Pancreas (tissue), 10 donors: ENCODE measurements around the gene FGD5. TPM values are rescaled to one million over a fixed set of nuclear protein-coding genes. Genes with fewer than 3 reads are reported as not detected.

Experiments used
- ATAC-seq, 4 donors: fragments of 200-7000 bp; cut with Tn5 transposase; one replicate each; pipeline versions ENCODE4 v1.8.0 to v1.9.1; 2020; ENCODE audit warnings: mild to moderate bottlenecking in 4 of 4, moderate library complexity in 4 of 4
- DNase-seq, 6 donors: peaks; one replicate each; pipeline ENCODE4 v3.0.0-alpha.2; 2020
- FAIRE-seq: peaks from 2 replicates; lab custom pipeline; 2012; peaks lifted over from hg19 to GRCh38; lab: Jason Lieb, UNC
- H3K27ac ChIP-seq, 4 donors: fragments of 200-600 bp; sonication (generic); 1 replicate in 3 of 4; 2 replicates in 1 of 4; pipeline versions ENCODE4 v1.5.0 to v1.8.0; 2020
- H3K27me3 ChIP-seq, 4 donors: fragments of 200-600 bp; one replicate each; pipeline ENCODE4 v1.8.0; 2021
- H3K36me3 ChIP-seq, 3 donors: fragments of 200-600 bp; sonication (generic) in 1 of 3; one replicate each; pipeline versions ENCODE4 v1.5.0 to v1.8.0; 2020 to 2021
- H3K4me1 ChIP-seq, 3 donors: fragments of 200-600 bp; one replicate each; pipeline ENCODE4 v1.8.0; 2021
- H3K4me3 ChIP-seq, 4 donors: fragments of 200-600 bp; sonication (generic) in 2 of 4; one replicate each; pipeline versions ENCODE4 v1.5.0 to v1.8.0; 2020 to 2021
- H3K9me3 ChIP-seq, 4 donors: fragments of 200-600 bp; one replicate each; pipeline ENCODE4 v1.8.0; 2021
- CTCF ChIP-seq, 4 donors: fragments of 200-600 bp; sonication (generic) in 3 of 4; IDR thresholded peaks; one replicate each; pipeline versions ENCODE4 v1.5.0 to v1.8.0; 2021; ENCODE audit warnings: antibody characterized with exemption in 4 of 4
- WGBS, 2 donors: extraction: QIAGEN DNeasy Blood & Tissue Kit; methylation state at CpG; one replicate each; pipeline ENCODE4 v1.1.7; 2013; 5-methylcytosine and 5-hydroxymethylcytosine counted together
- intact Hi-C, 3 donors: fragments of 100-400 bp; cut with DNase I; formaldehyde crosslinking; loops; one replicate each; pipeline versions ENCODE4 v1.11.1 to v1.14.2; 2022
- polyA plus RNA-seq, 2 donors: library from polyadenylated mRNA; stranded (reverse); fragments of 200-250 nt; gene quantifications; one replicate each; pipeline ENCODE4 v1.2.3, GENCODE V29; 2013
- total RNA-seq, 6 donors: library from RNA; stranded (reverse); fragmentation: NEBNext Ultra II Directional in 4 of 6; extraction: Animal tissue kit (Norgen Biotek cat#: 25700) in 4 of 6; gene quantifications; one replicate each; pipeline versions ENCODE4 v1.2.1 to v1.2.4, GENCODE V29; 2021 to 2023
- donor health status: healthy with polysubstance abuse.
- donor health status: DM: no; HTN: no; CAD: no; lungs with moderate emphysema.
- donor health status: DM: no; HTN: no; CAD: no.
- donor health status: control.
- donor health status: control.
- donor health status: Bipolar disorder and iron deficiency.
- donor health status: DM: yes; HTN: yes; CAD: no.
- donor health status: DM: no; HTN: no; CAD: no.
- donor health status: DM: no; HTN: no; CAD: no.
- donor health status: DM: yes; HTN: yes; CAD: no.

The FGD5 gene
- total and polyA plus RNA-seq, 8 donors = 2.2 to 7.1 (median 3.3) TPM

GRCh38 chr3:14861031-14861430 lies 42.3 kb downstream of the FGD5 start:
- intact Hi-C loops = no loop called here
- 34% methylated on average over 7 of the region's 7 CpGs for WGBS, 2 donors
- no peak overlapping the region for H3K27ac ChIP-seq

DNA sequence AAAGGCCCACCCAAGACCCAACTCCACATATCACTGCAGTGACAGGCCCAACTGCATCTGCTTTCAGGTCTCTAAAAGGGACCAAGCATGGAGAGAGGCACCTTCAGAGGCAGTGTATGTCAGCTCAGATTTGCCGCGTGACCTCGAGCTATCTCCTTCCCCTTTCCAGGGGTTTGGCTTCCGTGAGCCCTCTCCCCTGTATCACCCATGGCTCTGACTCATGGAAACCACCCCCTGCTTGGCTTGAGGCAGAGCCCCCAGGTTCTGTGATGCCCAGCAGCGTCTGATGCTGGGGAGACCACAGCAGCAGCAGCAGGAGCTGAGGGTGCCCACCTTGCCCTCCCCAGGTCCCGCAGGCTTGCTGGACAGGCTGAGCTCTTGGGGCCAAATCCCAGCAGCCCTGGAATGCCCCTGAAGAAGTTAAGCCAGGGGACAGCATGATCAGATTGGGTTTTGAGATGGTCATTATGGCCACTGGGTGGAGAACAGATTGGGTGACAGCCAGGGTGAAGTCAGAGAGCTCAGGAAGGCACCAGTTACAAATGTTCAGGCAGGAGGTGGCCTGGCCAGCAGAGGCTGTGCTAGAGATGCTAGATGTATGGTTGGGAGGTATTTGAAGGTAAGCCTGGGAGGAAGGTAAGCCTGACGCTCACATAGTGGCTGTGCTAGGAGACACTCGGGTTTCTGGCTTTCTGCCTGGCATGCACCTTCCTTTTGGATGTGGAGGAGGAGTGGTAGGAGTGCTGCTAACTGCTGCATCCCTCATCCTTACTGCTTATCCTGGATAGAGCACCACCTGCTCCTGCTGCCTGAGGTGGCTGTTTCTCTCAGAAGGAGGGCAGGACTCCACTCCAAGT lies 42.9 kb downstream of the FGD5 start:
- H3K27me3 ChIP-seq = no peaks in the 10 kb centered on the region
- no peaks in the 10 kb centered on the region for H3K4me1 ChIP-seq
- TF ChIP-seq CTCF (IDR thresholded peaks at IDR 0.05) = no peak
- no peak overlapping the region for H3K27ac ChIP-seq
- no peak overlapping the region for H3K4me3 ChIP-seq
- FAIRE-seq (no peak), ATAC-seq (no peak), DNase-seq (no peak)
- 55 to 69% methylated on average over 8 of the region's 8 CpGs for WGBS, 2 donors
- no peaks in the 10 kb centered on the region for H3K9me3 ChIP-seq
- intact Hi-C loops = no loop called here
- H3K36me3 ChIP-seq = no peaks in the 10 kb centered on the region

More at GRCh38 chr3:14861031-14861430, 42.3 kb downstream of the FGD5 start:
- Histone ChIP-seq H3K27me3 (no peaks in the 10 kb centered on the region), H3K9me3 (no peaks in the 10 kb centered on the region), H3K36me3 (no peaks in the 10 kb centered on the region), H3K4me3 (no peak overlapping the region), H3K4me1 (no peaks in the 10 kb centered on the region)
- FAIRE-seq (no peak), ATAC-seq (no peak), DNase-seq (no peak)
- no peak for TF ChIP-seq CTCF (IDR thresholded peaks at IDR 0.05)

DNA sequence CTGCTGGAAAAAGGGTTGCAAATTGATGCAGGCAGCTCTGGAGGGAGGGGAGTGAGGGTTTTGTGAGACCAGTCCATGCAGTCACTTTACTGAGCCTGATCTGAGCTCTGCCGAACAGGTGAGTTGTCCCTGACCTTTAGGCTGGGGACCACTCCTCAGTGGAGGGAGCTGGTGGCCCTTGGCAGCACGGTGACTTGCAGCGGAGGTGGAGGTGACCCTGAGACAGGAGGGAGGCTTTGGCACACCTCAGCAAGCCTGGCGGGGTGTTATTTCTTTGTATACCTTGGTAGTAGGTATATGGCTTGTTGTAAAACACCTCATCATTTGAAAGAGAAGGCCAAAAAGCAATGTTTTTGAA lies 43.5 kb downstream of the FGD5 start:
- no peak for TF ChIP-seq CTCF (IDR thresholded peaks at IDR 0.05)
- Histone ChIP-seq H3K9me3 (no peaks in the 10 kb centered on the region), H3K4me3 (no peak overlapping the region), H3K27me3 (no peaks in the 10 kb centered on the region), H3K36me3 (no peaks in the 10 kb centered on the region), H3K4me1 (no peaks in the 10 kb centered on the region), H3K27ac (no peak overlapping the region)
- 48 to 59% methylated on average over 4 of the region's 4 CpGs for WGBS, 2 donors
- FAIRE-seq = no peak
- no peak for DNase-seq
- intact Hi-C loops = no loop called here
- no peak for ATAC-seq

DNA sequence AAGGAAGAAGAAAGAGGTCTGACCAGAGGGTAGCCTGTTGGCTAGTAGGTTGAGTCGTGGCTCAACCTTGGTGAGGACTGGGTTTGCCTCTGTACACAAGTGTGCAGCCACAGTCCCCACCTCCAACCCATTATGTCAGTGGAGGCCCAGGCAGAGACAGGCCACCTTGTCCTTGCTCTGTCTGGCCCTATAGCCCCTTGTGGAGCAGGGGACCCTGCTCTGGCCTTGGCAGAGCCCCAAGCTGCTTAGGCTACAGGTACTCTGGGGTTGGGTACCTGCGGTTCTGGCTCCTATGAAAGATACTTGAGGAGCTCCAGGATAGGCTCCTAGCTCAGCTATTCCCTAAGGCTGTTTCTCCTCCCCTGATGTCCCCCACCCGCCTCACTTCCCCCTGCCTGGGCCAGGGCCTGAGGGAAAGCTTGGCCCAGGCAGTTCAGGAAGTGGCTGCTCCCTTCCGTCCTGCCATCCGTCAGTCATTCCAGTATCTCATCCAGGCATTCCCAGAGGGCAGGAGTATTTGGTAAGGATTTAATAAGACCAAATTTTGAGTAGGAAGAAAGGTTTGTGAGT lies 44.0 kb downstream of the FGD5 start:
- intact Hi-C loops = no loop called here
- WGBS, 2 donors = 63 to 68% methylated on average over 5 of the region's 5 CpGs
- DNase-seq (no peak), FAIRE-seq (no peak), ATAC-seq (no peak)
- H3K27me3 ChIP-seq = no peaks in the 10 kb centered on the region
- H3K27ac ChIP-seq = no peak overlapping the region
- no peaks in the 10 kb centered on the region for H3K9me3 ChIP-seq
- no peaks in the 10 kb centered on the region for H3K4me1 ChIP-seq
- no peak for TF ChIP-seq CTCF (IDR thresholded peaks at IDR 0.05)
- H3K4me3 ChIP-seq = no peak overlapping the region
- no peaks in the 10 kb centered on the region for H3K36me3 ChIP-seq
